ENCODE measurements around the gene FAM168B.
"Not testable (repeated sequence)": the region's sequence is repeated elsewhere in the genome, so short reads cannot be mapped to it uniquely, and the experiment has no call there.

Gene FAM168B, protein sequence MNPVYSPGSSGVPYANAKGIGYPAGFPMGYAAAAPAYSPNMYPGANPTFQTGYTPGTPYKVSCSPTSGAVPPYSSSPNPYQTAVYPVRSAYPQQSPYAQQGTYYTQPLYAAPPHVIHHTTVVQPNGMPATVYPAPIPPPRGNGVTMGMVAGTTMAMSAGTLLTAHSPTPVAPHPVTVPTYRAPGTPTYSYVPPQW

DNA sequence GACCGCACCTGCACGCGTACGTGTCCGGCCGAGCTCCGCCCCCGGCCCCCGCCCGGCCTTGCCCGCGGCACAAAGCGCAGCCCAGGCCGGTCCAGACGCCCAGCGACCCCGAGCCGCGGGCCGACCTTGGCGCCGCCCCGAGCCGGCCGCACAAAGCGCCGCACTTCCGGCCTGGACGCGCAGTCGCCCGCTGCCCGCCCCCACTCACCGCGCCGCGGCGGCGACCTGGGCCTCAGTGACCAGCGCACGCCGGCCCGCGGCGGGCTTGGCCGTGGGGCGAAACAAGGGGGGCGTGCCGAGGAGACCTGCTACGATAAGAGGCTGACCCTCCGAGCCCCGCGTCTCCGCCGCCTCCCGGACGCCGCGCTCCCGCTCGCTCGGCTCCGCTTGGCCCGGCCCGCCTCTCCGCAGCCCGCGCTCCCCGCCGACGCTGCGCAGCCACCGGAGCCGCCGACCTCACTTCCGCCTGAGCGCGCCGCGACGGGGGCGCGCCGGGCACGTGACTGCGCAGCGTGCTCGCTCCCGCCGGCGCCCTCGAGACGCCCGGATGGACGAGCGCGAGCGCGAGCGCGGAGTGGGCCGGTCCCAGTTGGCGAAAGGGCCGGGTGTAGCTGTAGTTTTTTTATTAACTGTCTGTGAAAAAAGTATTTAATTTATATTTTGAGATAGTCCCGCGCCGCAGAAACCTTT, at the start of gene FAM168B:
Gene FAM168B, minus strand, starts transcription at position 455 of the 690 bp plus-strand sequence. CDS start 10,814 bp downstream, outside the sequence.
- peak; percentile 65 to 68 for DNase-seq (ENCODE audit: low read depth in 2 of 2)

DNA sequence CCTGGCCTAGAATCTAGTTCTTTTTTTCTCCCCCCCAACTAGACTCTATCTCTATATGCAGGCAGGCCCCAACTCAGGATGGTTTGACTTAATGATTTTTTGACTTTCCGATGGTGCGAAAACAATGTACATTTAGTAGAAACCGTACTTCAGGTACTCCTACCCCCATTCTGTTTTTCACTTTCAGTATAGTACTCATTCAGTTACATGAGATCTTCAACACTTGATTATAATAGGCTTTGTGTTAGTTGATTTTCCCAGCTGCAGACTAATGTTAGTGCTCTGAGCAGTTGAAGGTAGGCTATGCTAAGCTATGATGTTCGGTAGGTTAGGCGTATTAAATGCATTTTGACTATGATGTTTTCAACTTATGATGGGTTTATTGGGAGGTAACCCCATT, 49.6 kb upstream of the FAM168B start:
- no peak for DNase-seq (ENCODE audit: low read depth in 2 of 2)

DNA sequence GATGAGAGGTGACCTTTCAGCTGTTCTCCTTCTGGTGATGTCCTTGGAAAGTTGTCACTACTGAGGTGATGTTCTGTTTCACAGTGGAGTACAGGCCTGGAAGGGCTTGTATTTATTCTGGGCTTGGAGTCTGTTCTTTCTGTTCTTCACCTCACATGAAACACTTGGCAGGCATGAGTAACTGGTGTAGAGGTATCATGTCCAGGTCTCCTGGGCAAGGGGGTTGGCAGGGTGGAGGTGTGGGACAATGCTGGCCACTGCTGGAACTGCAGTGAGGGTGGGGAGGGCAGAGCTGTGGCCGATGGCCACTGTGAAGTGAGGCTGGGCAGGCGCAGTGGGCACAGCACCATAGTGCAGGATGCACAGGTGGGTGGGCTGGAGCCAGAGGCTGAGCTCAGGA, 47.3 kb upstream of the FAM168B start:
- no peak for DNase-seq (ENCODE audit: low read depth in 2 of 2)

DNA sequence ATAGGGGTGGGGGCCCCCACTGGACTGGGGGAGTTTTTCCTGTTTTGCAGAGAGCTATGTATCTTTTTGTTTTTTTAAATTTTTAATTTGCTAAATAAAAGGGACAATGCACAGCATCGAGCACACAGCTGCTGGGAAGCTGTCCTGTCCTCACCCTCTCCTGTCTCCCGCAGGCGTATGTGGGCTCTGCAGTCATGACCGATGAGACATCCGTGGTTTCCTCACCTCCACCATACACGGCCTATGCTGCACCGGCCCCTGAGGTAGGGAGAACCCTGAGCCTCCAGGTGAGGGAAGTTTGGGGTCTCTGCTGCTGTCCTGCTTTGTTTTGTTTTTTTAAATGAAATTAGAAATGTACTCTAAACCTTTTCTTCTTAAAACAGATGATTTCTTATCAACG, 39.5 kb upstream of the FAM168B start:
- DNase-seq (ENCODE audit: low read depth in 2 of 2): no peak

DNA sequence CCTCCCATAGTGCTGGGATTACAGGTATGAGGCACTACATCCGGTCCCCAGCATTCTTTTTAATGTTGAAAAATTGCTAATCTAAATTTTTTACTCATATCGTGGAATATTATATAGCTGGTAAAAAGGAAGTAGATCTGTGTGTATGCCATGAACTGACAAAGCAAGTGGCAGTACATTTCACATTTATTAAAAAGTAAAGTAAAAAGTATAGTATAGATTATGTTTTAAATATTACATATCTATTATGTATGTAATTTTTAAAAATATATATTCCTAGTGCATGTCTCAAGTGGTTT, 37.0 kb upstream of the FAM168B start:
- DNase-seq (ENCODE audit: low read depth in 2 of 2): no peak

DNA sequence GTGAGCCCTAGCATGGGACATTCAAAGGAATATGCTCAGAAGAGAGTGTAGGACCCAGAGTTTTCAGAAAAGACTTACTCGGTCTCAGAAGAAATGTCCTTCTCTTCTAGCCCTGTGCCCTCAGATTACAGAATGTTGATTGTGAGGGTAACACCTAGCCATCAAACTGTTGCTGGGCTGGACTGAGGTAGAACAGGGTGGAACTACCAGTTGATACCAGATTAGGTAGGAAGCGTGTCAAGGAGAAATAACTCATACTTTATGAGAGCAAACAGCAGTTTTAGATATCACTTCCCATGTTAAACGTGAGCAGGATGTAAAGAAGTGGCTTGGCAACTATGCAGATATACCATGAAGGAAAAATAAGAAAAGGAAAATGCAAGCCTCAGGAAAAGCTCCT, 34.7 kb upstream of the FAM168B start:
- no peak for DNase-seq (ENCODE audit: low read depth in 2 of 2)

DNA sequence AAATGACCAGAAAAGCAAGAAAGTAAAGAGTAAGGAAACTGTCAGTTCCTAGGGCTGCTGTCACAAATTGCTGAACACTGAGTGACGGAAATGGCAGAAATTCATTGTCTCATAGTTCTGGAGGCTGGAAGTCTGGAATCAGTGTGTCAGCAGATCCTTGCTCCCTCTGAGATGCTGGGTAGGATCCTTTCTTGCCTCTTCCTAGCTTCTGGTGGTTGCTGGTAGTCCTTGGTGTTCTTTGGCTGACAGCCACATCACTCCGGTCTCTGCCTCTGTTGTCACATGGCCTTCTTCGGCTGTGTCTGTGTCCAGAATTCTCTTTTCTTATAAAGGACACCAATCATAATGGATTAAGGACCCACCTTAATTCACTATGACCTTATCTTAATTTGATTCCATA, 33.8 kb upstream of the FAM168B start:
- no peak for DNase-seq (ENCODE audit: low read depth in 2 of 2)

DNA sequence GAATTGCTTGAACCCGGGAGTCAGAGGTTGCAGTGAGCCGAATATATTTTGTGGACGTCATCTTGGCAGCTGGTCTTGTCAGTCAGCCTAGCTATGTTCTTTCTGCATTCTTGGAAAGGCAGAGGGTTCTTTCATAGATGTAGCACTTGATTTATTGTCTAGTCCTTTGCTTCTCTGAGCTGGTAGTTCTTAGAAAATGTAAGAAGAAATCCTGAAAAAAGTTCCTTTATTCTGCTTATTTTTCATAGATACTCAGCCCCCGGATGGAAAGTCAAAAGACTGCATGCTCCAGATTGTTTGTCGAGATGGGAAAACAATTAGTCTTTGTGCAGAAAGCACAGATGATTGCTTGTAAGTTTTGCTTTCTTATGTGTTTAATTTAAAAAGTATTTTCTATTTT, 33.2 kb upstream of the FAM168B start:
- DNase-seq (ENCODE audit: low read depth in 2 of 2): no peak

DNA sequence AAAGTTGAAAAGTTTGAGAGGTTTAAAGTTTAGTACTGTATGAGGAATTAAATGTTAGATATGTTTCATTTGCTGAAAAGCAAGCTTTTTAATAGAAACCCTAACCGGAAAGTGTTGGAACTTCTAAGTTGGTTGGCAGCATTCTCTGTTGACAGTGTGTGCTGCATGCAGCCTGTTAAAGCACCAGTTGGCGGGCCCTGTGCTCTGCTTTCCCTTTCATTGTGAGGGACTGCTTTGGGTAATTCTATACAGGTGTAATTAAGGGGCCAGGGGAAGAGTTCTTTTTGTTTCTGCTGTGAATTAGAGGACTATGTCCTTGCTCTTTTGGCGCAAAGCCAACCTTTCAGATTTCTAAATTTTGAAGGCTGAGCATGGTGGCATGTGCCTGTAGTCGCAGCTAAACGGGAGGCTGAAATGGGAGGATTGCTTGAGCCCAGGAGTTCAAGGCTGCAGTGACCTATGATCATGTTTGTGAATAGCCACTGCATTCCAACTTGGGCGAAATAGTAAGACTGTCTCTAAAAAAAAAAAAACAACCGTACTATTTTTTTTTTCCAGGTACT, 32.0 kb upstream of the FAM168B start:
- DNase-seq (ENCODE audit: low read depth in 2 of 2): no peak

DNA sequence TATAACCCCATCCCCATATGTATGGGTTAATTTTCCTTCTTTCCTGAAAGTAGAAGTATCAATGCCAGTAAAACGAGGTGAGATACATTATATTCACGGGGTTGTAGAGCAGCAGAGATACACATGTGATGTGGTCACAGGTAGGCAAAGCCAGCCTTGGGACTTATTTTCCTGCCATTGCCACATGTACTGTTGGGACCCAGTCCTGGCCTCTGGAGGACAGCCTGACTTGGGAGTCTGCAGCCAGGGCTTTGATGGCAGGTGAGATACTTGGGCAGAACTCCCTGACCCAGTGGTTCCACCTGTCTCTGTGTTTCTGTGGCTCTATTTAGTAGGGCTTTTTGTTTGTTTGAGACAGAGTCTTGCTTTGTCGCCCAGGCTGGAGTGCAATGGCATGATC, 29.9 kb upstream of the FAM168B start:
- DNase-seq (ENCODE audit: low read depth in 2 of 2): no peak

DNA sequence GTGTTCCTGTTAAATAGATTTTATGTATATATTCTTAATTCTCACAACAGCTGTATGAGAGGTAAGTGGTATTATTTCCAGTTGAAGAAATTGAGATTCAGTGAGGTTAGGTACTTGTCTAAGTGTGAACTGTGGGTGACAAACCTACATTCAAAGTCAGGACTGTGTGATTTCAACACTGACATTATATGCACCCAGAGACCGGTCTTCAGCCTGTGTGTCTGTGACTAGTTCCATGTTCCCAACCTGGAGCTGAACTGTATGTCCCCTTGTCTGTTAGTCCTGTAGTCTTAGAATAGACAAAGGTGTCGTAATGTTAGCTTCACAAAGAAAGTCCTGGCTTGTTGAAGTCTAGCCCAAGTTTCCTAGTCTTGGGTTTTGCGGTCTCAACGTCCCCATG, 29.2 kb upstream of the FAM168B start:
- no peak for DNase-seq (ENCODE audit: low read depth in 2 of 2)

DNA sequence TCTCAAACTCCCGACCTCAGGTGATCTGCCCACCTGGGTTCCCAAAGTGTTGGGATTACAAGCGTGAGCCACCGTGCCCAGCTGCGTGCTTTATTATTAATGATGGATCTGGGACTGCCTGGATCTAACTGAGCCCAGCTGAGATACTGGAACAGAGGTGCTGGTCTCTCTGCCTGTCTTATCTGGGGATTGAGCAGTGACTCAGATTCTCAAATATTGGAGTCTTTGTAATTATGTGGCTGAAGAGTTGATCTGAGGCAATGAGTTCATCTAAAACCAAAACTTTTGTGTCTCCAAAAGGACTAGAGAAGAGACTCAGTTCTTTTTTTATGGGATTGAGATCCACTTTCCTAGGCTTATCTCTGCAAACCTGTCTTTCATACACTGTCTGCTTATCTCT, 28.2 kb upstream of the FAM168B start:
- no peak for DNase-seq (ENCODE audit: low read depth in 2 of 2)

DNA sequence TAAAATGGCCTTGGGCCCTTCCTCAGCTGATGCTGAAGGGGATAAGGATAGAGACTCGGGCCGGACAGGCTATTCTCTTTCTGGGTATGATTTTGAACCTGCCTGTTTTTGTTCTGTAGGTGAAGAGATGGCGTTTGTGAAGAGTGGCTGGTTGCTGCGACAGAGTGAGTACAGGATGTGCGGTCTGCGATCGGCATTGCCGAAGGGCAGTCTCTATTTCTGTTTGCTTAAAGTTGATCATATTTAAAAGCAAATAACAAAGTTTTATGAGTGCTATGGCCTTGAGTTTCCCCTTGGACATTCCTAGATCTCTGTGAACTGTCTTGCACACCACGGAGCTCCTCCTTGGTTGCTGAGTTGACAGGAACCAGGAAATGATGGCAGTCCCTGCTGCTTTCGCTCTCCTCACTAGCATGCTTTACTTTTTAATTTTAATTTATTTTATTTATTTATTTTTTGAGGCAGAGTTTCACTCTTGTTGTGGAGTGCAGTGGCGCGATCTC, 27.6 kb upstream of the FAM168B start:
- no peak for DNase-seq (ENCODE audit: low read depth in 2 of 2)

DNA sequence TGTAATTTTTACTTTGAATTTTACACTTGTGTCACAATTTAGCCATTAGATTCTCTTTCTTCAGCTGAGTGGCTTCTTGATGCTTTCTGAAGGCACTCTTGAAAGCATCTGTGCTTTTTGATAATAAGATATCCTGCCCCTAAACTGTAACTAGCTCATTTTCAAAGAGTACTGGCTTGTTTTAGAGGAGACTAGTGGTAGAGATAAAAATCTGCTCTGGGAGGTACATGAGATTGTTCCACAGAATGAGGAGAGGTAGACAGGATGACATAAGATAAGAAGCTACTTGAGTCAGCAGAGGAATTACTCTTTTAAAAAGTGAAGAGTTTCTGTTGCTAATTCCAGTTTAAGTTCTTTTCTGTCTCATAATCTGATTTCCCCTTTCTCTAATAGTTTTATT, 22.5 kb upstream of the FAM168B start:
- DNase-seq (ENCODE audit: low read depth in 2 of 2): no peak

DNA sequence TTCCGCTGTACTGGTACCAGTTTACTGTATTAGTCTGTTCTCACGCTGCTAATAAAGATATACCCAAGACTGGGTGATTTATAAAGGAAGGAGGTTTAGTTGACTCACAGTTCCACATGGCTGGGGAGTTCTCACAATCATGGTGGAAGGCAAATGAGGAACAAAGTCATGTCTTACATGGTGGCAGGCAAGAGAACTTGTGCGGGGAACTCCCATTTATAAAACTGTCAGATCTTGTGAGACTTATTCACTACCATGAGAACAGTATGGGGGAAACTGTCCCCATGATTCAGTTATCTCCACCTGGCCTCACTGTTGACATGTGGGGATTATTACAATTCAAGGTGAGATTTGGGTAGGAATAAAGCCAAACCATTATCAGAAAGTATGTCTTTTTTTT, 21.7 kb upstream of the FAM168B start:
- not testable (repeated sequence) for DNase-seq (ENCODE audit: low read depth in 2 of 2)

DNA sequence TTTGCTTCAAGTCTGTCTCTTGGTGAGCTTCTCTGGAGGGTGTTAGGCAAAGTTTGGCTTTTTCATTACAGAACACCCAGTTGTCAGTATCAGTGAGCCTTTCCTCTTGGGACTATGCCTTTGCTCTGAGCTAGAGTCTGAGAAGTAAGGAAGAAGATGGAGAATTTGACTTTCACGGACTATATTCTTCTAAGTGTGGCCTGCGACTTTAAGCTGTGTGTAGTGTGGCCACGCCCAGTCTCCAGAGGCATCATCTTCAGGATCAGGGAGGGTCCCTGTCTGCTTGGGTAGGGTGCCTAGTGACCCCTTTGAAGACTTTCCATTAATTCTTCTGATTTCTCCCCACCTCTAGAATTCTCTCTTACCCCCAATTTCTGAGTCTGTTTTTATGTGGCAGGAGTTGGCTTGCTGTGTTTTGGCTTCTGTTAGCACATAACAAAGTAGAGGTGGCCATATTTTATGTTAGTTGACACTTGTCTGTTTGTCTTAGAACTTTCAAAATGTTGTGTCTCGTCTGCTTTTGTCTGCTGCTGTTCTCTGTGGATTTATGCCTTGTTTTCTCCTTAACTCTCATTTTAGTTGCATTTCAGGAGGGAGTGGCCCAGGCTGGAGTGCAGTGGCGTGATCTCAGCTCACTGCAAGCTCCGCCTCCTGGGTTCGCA, 20.4 kb upstream of the FAM168B start:
- DNase-seq (ENCODE audit: low read depth in 2 of 2): no peak

DNA sequence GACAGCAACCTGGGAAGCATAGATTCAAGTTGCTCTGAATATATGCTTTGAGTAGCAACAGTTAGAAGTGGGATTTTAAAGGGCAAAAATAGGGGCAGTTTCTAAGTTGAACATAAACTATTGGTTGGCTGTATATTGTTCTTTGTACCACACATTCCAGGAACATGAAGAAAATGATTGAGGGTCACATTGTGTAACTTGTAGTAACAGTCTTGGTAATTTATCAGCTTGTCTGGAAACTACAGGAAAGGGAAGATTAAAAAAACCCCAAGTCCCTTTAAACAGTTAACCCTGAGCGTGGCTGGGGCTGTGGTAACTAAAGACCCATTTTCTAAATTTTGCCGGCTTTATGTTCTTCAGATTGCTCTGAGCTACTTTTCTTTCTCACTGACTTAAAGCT, 19.3 kb upstream of the FAM168B start:
- no peak for DNase-seq (ENCODE audit: low read depth in 2 of 2)

DNA sequence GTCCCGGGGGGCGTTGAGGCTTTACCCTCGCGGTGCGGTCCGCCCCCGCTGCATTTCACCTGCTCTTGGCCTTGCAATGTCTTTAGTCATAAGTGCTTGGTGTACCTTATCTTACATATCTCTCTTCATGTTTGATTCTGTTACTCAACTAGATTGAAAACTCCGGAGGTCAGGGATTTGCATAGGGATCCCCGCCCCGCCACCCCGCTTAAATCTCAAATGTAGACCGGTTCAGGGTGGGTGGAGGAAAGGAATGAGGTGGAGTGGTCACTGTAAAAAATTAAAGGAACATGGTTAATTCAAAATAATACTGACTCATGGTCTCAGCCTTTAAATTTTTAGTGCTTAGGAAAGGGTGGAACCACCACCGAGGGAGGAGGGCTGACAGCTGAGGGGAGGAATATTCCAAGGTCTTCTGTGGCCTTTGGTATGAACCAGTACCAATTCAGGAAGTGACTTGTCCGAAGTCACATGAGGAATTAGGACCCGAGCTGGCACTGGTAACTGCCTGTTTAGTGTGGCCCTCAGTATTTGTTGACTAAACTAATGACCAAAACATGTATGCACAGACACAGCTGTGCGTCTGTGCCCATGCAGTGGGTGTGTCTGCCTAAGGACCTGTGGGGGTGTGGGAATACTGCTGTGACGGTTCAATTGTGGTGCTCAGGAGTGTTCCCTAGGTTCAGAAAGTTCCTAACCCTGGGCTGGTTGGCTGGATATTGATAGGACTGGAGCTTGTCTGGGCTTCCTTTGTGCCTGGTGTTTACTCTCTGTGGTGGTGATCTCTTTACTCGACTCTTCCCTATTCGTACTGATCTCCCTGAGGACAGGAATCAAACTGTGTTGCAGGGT, 12.9 kb upstream of the FAM168B start:
- no peak for DNase-seq (ENCODE audit: low read depth in 2 of 2)

DNA sequence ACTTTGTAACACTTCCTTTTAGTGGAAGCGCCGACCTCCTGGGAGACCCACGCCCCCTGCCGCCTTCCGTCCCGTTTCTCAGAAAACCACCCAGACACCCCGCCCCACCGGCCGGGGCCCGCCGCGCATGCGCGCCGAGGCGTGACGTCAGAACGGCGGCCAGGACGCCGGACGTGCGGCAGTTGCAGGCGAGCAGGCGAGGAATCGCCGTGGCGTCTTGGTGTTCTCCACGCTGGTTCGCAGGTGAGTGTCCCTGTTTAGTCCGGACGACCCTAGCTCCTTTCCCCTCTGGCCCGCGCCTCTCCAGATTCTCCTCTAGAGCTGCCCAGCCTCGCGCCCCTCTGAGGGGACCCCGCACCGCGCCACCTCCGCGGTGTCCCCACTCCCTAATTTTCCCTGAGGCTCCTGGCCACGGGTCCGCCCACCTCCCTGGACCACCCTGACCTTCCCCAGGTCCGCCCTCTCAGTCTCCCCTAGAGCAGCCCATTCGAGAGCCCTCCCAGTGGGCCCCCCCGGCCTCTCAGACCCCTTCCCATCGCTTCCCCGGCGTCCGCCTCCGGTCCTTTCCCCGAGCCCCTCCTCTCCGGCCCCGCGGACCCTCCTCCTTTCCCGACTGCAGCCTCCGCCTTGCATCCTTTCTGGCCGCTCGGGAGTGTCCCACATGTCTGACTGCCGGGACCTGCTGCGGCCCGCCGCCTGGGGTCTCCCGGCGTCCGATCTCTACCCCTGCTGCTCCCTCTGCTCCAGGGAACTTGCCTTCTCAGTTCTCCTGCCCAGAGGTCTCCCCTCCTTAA, 12.1 kb upstream of the FAM168B start, which contains the start of gene PLEKHB2:
Gene PLEKHB2, plus strand, starts transcription at position 181 of the 794 bp plus-strand sequence. CDS start 15,606 bp downstream, outside the sequence.
- DNase-seq (ENCODE audit: low read depth in 2 of 2): peak; percentile 60 to 70

DNA sequence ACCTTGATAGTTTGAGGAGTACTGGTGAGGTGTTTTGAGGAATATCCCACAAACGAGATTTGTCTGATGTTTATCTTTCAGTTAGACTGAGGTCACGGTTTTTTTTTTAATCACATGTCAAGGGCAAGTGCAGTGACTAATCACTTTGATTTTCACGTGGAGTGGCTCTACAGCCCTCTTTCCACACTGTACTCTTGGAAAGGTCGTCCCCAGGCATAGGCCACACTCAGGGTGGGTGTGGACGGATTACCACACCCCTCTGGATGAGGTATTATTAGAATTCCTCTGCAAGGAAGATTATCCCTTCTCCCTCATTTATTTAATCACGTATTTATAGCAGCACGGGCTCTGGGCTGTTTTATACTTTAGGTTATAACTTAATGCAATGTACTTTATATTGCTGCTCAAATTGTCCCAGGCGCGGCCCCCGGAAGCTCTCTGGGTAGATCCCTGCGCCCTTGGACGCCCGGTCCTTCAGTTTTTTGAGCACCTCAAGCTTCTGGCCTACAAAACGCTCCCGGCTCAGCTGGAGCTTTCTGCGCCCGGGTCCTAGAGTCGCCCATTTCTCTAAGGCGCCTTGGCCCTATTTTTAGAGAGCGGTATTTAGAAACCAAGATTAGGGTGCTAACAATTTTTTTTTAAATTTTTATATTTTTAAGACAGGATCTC, 11.4 kb upstream of the FAM168B start:
- DNase-seq (ENCODE audit: low read depth in 2 of 2): no peak

Data from fibroblast of skin of left biceps (primary cell).